Endometrial microvascular endothelial cells (primary cell): ENCODE data around the gene PDE10A. TPM values are rescaled to one million over a fixed set of nuclear protein-coding genes. Genes with fewer than 3 reads are reported as not detected.

Experiments used
- in situ Hi-C: cut with HindIII; loops from 2 replicates; pipeline ENCODE4 v1.10.0; 2017; ENCODE audit warnings: low sequenced_read_pairs, low pct_unique_long_range_greater_than_20kb; ENCODE audit errors: inconsistent ontology term
- total RNA-seq: library from RNA; depleted of rRNA; stranded (reverse); fragments of >200 nt; gene quantifications from one replicate; pipeline ENCODE4 v1.2.3, GENCODE V29; 2015; ENCODE audit errors: inconsistent ontology term

The PDE10A gene
- total RNA-seq: 1.4 TPM

GRCh38 chr6:165662749-165663376, at the start of gene PDE10A:
Gene PDE10A (minus strand): TSS chr6:165663241. CDS start chr6:165662811, 430 bp downstream.
- in situ Hi-C loops: no loop called here

- in situ Hi-C loops: no loop called here
Observed at GRCh38 chr6:165708985-165709576, 46.0 kb upstream of the PDE10A start.

- in situ Hi-C loops: no loop called here
Observed at GRCh38 chr6:165707067-165707853, 44.2 kb upstream of the PDE10A start.

- in situ Hi-C loops: no loop called here
Observed at GRCh38 chr6:165705941-165706340, 42.9 kb upstream of the PDE10A start.

- in situ Hi-C loops: no loop called here
Observed at GRCh38 chr6:165704045-165704748, 41.2 kb upstream of the PDE10A start.

GRCh38 chr6:165702669-165703068, 39.6 kb upstream of the PDE10A start:
- in situ Hi-C loops: no loop called here

- in situ Hi-C loops: no loop called here
Observed at GRCh38 chr6:165701564-165702354, 38.7 kb upstream of the PDE10A start.

- in situ Hi-C loops: no loop called here
Observed at GRCh38 chr6:165701005-165701404, 38.0 kb upstream of the PDE10A start.

- in situ Hi-C loops: no loop called here
Observed at GRCh38 chr6:165698868-165699267, 35.8 kb upstream of the PDE10A start.

GRCh38 chr6:165697171-165697570, 34.1 kb upstream of the PDE10A start:
- in situ Hi-C loops: no loop called here

- in situ Hi-C loops: no loop called here
Observed at GRCh38 chr6:165695722-165696515, 32.9 kb upstream of the PDE10A start.

GRCh38 chr6:165694296-165694695, 31.3 kb upstream of the PDE10A start:
- in situ Hi-C loops: no loop called here

- in situ Hi-C loops: no loop called here
Observed at GRCh38 chr6:165692106-165692653, 29.1 kb upstream of the PDE10A start.

- in situ Hi-C loops: no loop called here
Observed at GRCh38 chr6:165689699-165690098, 26.7 kb upstream of the PDE10A start.

GRCh38 chr6:165686596-165687365, 23.7 kb upstream of the PDE10A start:
- in situ Hi-C loops: no loop called here

- in situ Hi-C loops: no loop called here
Observed at GRCh38 chr6:165685302-165685701, 22.3 kb upstream of the PDE10A start.

GRCh38 chr6:165684333-165684732, 21.3 kb upstream of the PDE10A start:
- in situ Hi-C loops: no loop called here
